Measurements from ENCODE around the gene PNMA1. TPM values are rescaled to one million over a fixed set of nuclear protein-coding genes. Genes with fewer than 3 reads are reported as not detected.

Gene PNMA1
- total RNA-seq, 2 experiments from 2014 or later, result 6.0 to 14.5 TPM

- peak overlapping the region; percentile 78 for H3K4me3 ChIP-seq (ENCODE audit: low read depth, low read length, poor library complexity, severe bottlenecking)
Measured at GRCh38 chr14:73752297-73752992, 38.3 kb upstream of the PNMA1 start.

GRCh38 chr14:73751157-73751691 is 37.0 kb upstream of the PNMA1 start:
- intact Hi-C loops (cut with micrococcal nuclease; ENCODE audit: unreplicated experiment), result no loop called here
- Histone ChIP-seq H3K4me1 (ENCODE audit: insufficient read depth, low read length, poor library complexity, severe bottlenecking) (peaks cover 100% of the 10 kb centered on the region), H3K79me2 (ENCODE audit: insufficient read depth, low read depth, low read length) (peaks cover 100% of the 10 kb centered on the region), H3K36me3 (ENCODE audit: insufficient read depth, low read length) (peaks cover 50% of the 10 kb centered on the region), H3K9me2 (ENCODE audit: insufficient read depth, low read length) (no peaks in the 10 kb centered on the region), H4K20me1 (ENCODE audit: insufficient read depth, low read length) (peaks cover 83% of the 10 kb centered on the region), H3K4me2 (ENCODE audit: low read length) (peak overlapping the region; percentile 99), H3K4me3 (ENCODE audit: low read depth, low read length, poor library complexity, severe bottlenecking) (no peak overlapping the region), H3K9me3 (ENCODE audit: low read length) (no peaks in the 10 kb centered on the region), H3K27ac (ENCODE audit: low read depth, low read length, poor library complexity, severe bottlenecking) (peak overlapping the region; percentile 26), H2AFZ (ENCODE audit: low read length) (no peak overlapping the region)
- no TSS peak for BruUV-seq (replicated peaks)
- peak; percentile 33 for DNase-seq (ENCODE audit: low spot score)
- ChIA-PET CTCF (ENCODE audit: unreplicated experiment) (no interaction called here), POLR2A (interaction anchor here (0.7 kb wide), 2 partner anchors 48 to 63 kb away, joined by 3 to 4 read pairs; no protein-coding TSS in a partner anchor)
- no peak for TF ChIP-seq EZH2phosphoT487 (IDR thresholded peaks at IDR 0.05; ENCODE audit: borderline replicate concordance, low read depth, low read length)

More at GRCh38 chr14:73752297-73752992, 38.3 kb upstream of the PNMA1 start:
- peaks cover 82% of the 10 kb centered on the region for H4K20me1 ChIP-seq (ENCODE audit: insufficient read depth, low read length)
- ChIA-PET POLR2A (no interaction called here), CTCF (ENCODE audit: unreplicated experiment) (interaction anchor here (0.9 kb wide), 1 partner anchor 33 kb away, joined by 3 read pairs; no protein-coding TSS in a partner anchor)
- DNase-seq (ENCODE audit: low spot score), result peak; percentile 48
- peaks cover 49% of the 10 kb centered on the region for H3K36me3 ChIP-seq (ENCODE audit: insufficient read depth, low read length)
- H3K9me3 ChIP-seq (ENCODE audit: low read length), result no peaks in the 10 kb centered on the region
- peak overlapping the region; percentile 88 for H3K27ac ChIP-seq (ENCODE audit: low read depth, low read length, poor library complexity, severe bottlenecking)
- no peak overlapping the region for H2AFZ ChIP-seq (ENCODE audit: low read length)
- no peaks in the 10 kb centered on the region for H3K9me2 ChIP-seq (ENCODE audit: insufficient read depth, low read length)
- H3K4me2 ChIP-seq (ENCODE audit: low read length), result peak overlapping the region; percentile 99
- TF ChIP-seq CTCF (conservative IDR thresholded peaks at IDR 0.05; ENCODE audit: low read length), result peak; percentile 58
- TF ChIP-seq EZH2phosphoT487 (IDR thresholded peaks at IDR 0.05; ENCODE audit: borderline replicate concordance, low read depth, low read length), result no peak
- H3K79me2 ChIP-seq (ENCODE audit: insufficient read depth, low read depth, low read length), result peaks cover 100% of the 10 kb centered on the region
- intact Hi-C loops (cut with micrococcal nuclease; ENCODE audit: unreplicated experiment), result no loop called here
- peaks cover 100% of the 10 kb centered on the region for H3K4me1 ChIP-seq (ENCODE audit: insufficient read depth, low read length, poor library complexity, severe bottlenecking)
- no TSS peak for BruUV-seq (replicated peaks)

GRCh38 chr14:73750531-73750901 is 36.3 kb upstream of the PNMA1 start:
- ChIA-PET POLR2A (no interaction called here), CTCF (ENCODE audit: unreplicated experiment) (no interaction called here)
- TF ChIP-seq CTCF (conservative IDR thresholded peaks at IDR 0.05; ENCODE audit: low read length) (no peak), EZH2phosphoT487 (IDR thresholded peaks at IDR 0.05; ENCODE audit: borderline replicate concordance, low read depth, low read length) (no peak)
- Histone ChIP-seq H2AFZ (ENCODE audit: low read length) (no peak overlapping the region), H3K27ac (ENCODE audit: low read depth, low read length, poor library complexity, severe bottlenecking) (no peak overlapping the region), H3K79me2 (ENCODE audit: insufficient read depth, low read depth, low read length) (peaks cover 100% of the 10 kb centered on the region), H3K9me3 (ENCODE audit: low read length) (no peaks in the 10 kb centered on the region), H3K36me3 (ENCODE audit: insufficient read depth, low read length) (peaks cover 43% of the 10 kb centered on the region), H4K20me1 (ENCODE audit: insufficient read depth, low read length) (peaks cover 83% of the 10 kb centered on the region), H3K4me3 (ENCODE audit: low read depth, low read length, poor library complexity, severe bottlenecking) (no peak overlapping the region), H3K9me2 (ENCODE audit: insufficient read depth, low read length) (no peaks in the 10 kb centered on the region), H3K4me1 (ENCODE audit: insufficient read depth, low read length, poor library complexity, severe bottlenecking) (peaks cover 100% of the 10 kb centered on the region), H3K4me2 (ENCODE audit: low read length) (peak overlapping the region; percentile 99; the same call in 1 of the 2 replicates)
- no TSS peak for BruUV-seq (replicated peaks)
- intact Hi-C loops (cut with micrococcal nuclease; ENCODE audit: unreplicated experiment), result no loop called here
- DNase-seq (ENCODE audit: low spot score), result no peak
